K562 (cell line): ENCODE measurements around the gene C5AR2. TPM values are rescaled to one million over a fixed set of nuclear protein-coding genes. Genes with fewer than 3 reads are reported as not detected.

Experiments
- BMI1 ChIP-seq: fragments of 150-350 bp; IDR thresholded peaks from 2 replicates; pipeline ENCODE4 v1.6.1; 2014; ENCODE audit warnings: low read length
- CBX5 ChIP-seq: IDR thresholded peaks from 2 replicates; pipeline ENCODE4 v1.6.1; 2014; ENCODE audit warnings: low read depth, borderline replicate concordance
- CEBPB ChIP-seq: fragments of 450-650 bp; IDR thresholded peaks from 2 replicates; pipeline ENCODE4 v1.6.1; 2016; ENCODE audit warnings: missing genetic modification characterization, missing compliant biosample characterization
- CTCFL ChIP-seq: IDR thresholded peaks from 2 replicates; pipeline ENCODE4 v1.6.1; 2011; ENCODE audit warnings: borderline replicate concordance, low read depth, mild to moderate bottlenecking, moderate library complexity, low read length; ENCODE audit not compliant: insufficient read depth, poor library complexity, severe bottlenecking
- CXXC5 ChIP-seq: fragments of 250-450 bp; sonication (Bioruptor Pico); IDR thresholded peaks from 2 replicates; pipeline ENCODE4 v1.8.0; 2022; ENCODE audit warnings: inconsistent platforms, mild to moderate bottlenecking, moderate library complexity
- EHMT2 ChIP-seq: fragments of 450-650 bp; IDR thresholded peaks from 2 replicates; pipeline ENCODE4 v1.6.1; 2018; ENCODE audit warnings: antibody characterized with exemption
- ELF1 ChIP-seq: fragments of 200-800 bp; sonication (Bioruptor generic); IDR thresholded peaks from 2 replicates; pipeline ENCODE4 v1.6.1; 2016; ENCODE audit warnings: missing genetic modification characterization, missing compliant biosample characterization
- GTF2B ChIP-seq: IDR thresholded peaks from 2 replicates; pipeline ENCODE4 v1.6.1; 2011; ENCODE audit not compliant: insufficient read length; ENCODE audit errors: extremely low read depth
- GTF2F1 ChIP-seq: IDR thresholded peaks from 2 replicates; pipeline ENCODE4 v1.6.1; 2011; ENCODE audit warnings: low read depth, low read length, improper control_type of control experiment
- HDAC8 ChIP-seq: fragments of 450-650 bp; IDR thresholded peaks from 2 replicates; pipeline ENCODE4 v1.6.1; 2016; ENCODE audit warnings: mild to moderate bottlenecking, missing genetic modification characterization, moderate library complexity, missing compliant biosample characterization
- HNRNPL ChIP-seq: fragments of 200-400 bp; formaldehyde crosslinking; IDR thresholded peaks from 2 replicates; pipeline ENCODE4 v1.6.1; 2017; ENCODE audit warnings: low read depth, mild to moderate bottlenecking, low read length
- KLF16 ChIP-seq: IDR thresholded peaks from 2 replicates; pipeline ENCODE4 v1.6.1; 2016; ENCODE audit warnings: antibody characterized with exemption
- L3MBTL2 ChIP-seq: fragments of 450-650 bp; IDR thresholded peaks from 2 replicates; pipeline ENCODE4 v1.6.1; 2016; ENCODE audit warnings: mild to moderate bottlenecking, moderate library complexity
- MCM7 ChIP-seq, 2 experiments: fragments of 450-650 bp; IDR thresholded peaks; 2 replicates each; pipeline ENCODE4 v1.6.1; 2016 to 2018
- MTA2 ChIP-seq: fragments of 450-650 bp; IDR thresholded peaks from 2 replicates; pipeline ENCODE4 v1.6.1; 2016; ENCODE audit warnings: low read depth
- NEUROD1 ChIP-seq: fragments of 150-350 bp; IDR thresholded peaks from 2 replicates; pipeline ENCODE4 v1.6.1; 2014; ENCODE audit warnings: borderline replicate concordance, low read length, low read depth; ENCODE audit not compliant: partially characterized antibody
- PKNOX1 ChIP-seq: fragments of 450-650 bp; IDR thresholded peaks from 2 replicates; pipeline ENCODE4 v1.6.1; 2016
- POLR2AphosphoS2 ChIP-seq: IDR thresholded peaks from 2 replicates; pipeline ENCODE4 v1.6.1; 2012; ENCODE audit warnings: low read length, improper control_type of control experiment
- POLR2AphosphoS5 ChIP-seq: IDR thresholded peaks from 2 replicates; pipeline ENCODE4 v1.6.1; 2011; ENCODE audit warnings: mild to moderate bottlenecking, low read depth, low read length, moderate library complexity; ENCODE audit not compliant: control insufficient read depth, insufficient read depth
- RBM15 ChIP-seq: fragments of 200-400 bp; formaldehyde crosslinking; IDR thresholded peaks from 2 replicates; pipeline ENCODE4 v1.6.1; 2018; ENCODE audit warnings: mild to moderate bottlenecking, low read length, moderate library complexity; ENCODE audit not compliant: insufficient read depth
- SMARCE1 ChIP-seq: fragments of 450-650 bp; IDR thresholded peaks from 2 replicates; pipeline ENCODE4 v1.7.1; 2016; ENCODE audit warnings: mild to moderate bottlenecking
- TAF1 ChIP-seq: IDR thresholded peaks from 2 replicates; pipeline ENCODE4 v1.6.1; 2011; ENCODE audit warnings: mild to moderate bottlenecking, low read length, moderate library complexity; ENCODE audit not compliant: insufficient read depth, control insufficient read depth, severe bottlenecking; ENCODE audit errors: extremely low read depth
- TAL1 ChIP-seq: fragments of 450-650 bp; IDR thresholded peaks from 2 replicates; pipeline ENCODE4 v1.6.1; 2016; ENCODE audit warnings: mild to moderate bottlenecking
- XRCC5 ChIP-seq: fragments of 200-400 bp; formaldehyde crosslinking; IDR thresholded peaks from 2 replicates; pipeline ENCODE4 v1.6.1; 2017; ENCODE audit warnings: low read depth, mild to moderate bottlenecking, low read length
- ZFX ChIP-seq: sonication (generic); formaldehyde crosslinking; IDR thresholded peaks from 2 replicates; pipeline ENCODE4 v1.8.0; 2022; ENCODE audit warnings: mild to moderate bottlenecking, missing genetic modification reagents, moderate library complexity
- ZNF12 ChIP-seq: sonication (generic); formaldehyde crosslinking; IDR thresholded peaks from 2 replicates; pipeline ENCODE4 v1.4.0; 2020; ENCODE audit warnings: mild to moderate bottlenecking, missing genetic modification reagents
- ZNF165 ChIP-seq: fragments of 250-450 bp; sonication (Bioruptor Pico); IDR thresholded peaks from 2 replicates; pipeline ENCODE4 v1.4.0; 2020; ENCODE audit warnings: borderline replicate concordance
- ZNF274 ChIP-seq: IDR thresholded peaks from 2 replicates; pipeline ENCODE4 v1.6.1; 2011; ENCODE audit warnings: low read depth, mild to moderate bottlenecking, low read length, moderate library complexity, borderline replicate concordance
- ZNF589 ChIP-seq: fragments of 200-800 bp; sonication (Bioruptor generic); IDR thresholded peaks from 2 replicates; pipeline ENCODE4 v1.6.1; 2016; ENCODE audit warnings: low read depth, missing genetic modification characterization, missing compliant biosample characterization
- ZNF77 ChIP-seq: fragments of 250-450 bp; sonication (Bioruptor Pico); IDR thresholded peaks from 2 replicates; pipeline ENCODE4 v1.5.0; 2020
- polyA plus RNA-seq, 8 experiments: library from polyadenylated mRNA; depleted of rRNA in 4 of 8; stranded (reverse) in 5 of 8; unstranded in 3 of 8; fragments of >200 nt; fragmentation: Nextera tagmentation in 2 of 8; fragmentation: Illumina TruSeq in 1 of 8; extraction: Ambion mirVana in 2 of 8; extraction: Trizol in 1 of 8; gene quantifications; 2 replicates each; pipeline versions ENCODE4 v1.2.1 to v1.2.3, GENCODE V29; 2011 to 2014; ENCODE audit warnings: inconsistent platforms in 1 of 8, missing spikeins in 1 of 8
- total RNA-seq, 7 experiments: library from RNA; depleted of rRNA in 6 of 7; stranded (reverse); fragments of >200 nt in 6 of 7; fragmentation: Illumina TruSeq in 2 of 7; extraction: Trizol in 2 of 7; gene quantifications; 2 replicates each; pipeline versions ENCODE4 v1.2.1 to v1.2.3, GENCODE V29; 2011 to 2021; ENCODE audit warnings: low replicate concordance in 1 of 7

Gene C5AR2
- total and polyA plus RNA-seq, 9 of the 15 experiments (the other 6 are each of a cell fraction or from before 2014, with no cell fraction given) = 0.01 to 1.1 (median 0.13) TPM

GRCh38 chr19:47305309-47305751, 26.6 kb upstream of the C5AR2 start (continued):
- TF ChIP-seq CXXC5 (CRISPR knock-in tag) (peak; percentile 69), SMARCE1 (no peak), ZNF589 (CRISPR knock-in tag) (no peak), KLF16 (peak; percentile 54), ZNF77 (CRISPR knock-in tag) (no peak), CEBPB (no peak), ELF1 (tag) (0 out of 2 replicates have a peak, but pooled peaks have one; percentile 46), GTF2B (no peak), HNRNPL (no peak), XRCC5 (peak; percentile 86), L3MBTL2 (peak; percentile 91), PKNOX1 (peak; percentile 47; the same call in 1 of the 2 replicates), POLR2AphosphoS5 (no peak), MTA2 (0 out of 2 replicates have a peak, but pooled peaks have one; percentile 15), MCM7 (IDR thresholded peaks at IDR 0.05) (no peak), EHMT2 (no peak), TAF1 (no peak), CTCFL (peak; percentile 39), ZFX (CRISPR knock-in tag) (no peak), GTF2F1 (no peak), HDAC8 (tag) (no peak), TAL1 (no peak), RBM15 (no peak), POLR2AphosphoS2 (no peak), BMI1 (no peak), ZNF12 (CRISPR knock-in tag) (no peak), NEUROD1 (no peak), ZNF274 (no peak), CBX5 (no peak), ZNF165 (CRISPR knock-in tag) (no peak)
